ENCODE measurements around the gene SDF2L1. TPM values are rescaled to one million over a fixed set of nuclear protein-coding genes. Genes with fewer than 3 reads are reported as not detected.

SDF2L1 gene
- polyA plus RNA-seq, 3 donors, result 31.7 to 46.2 (median 44.7) TPM

DNA sequence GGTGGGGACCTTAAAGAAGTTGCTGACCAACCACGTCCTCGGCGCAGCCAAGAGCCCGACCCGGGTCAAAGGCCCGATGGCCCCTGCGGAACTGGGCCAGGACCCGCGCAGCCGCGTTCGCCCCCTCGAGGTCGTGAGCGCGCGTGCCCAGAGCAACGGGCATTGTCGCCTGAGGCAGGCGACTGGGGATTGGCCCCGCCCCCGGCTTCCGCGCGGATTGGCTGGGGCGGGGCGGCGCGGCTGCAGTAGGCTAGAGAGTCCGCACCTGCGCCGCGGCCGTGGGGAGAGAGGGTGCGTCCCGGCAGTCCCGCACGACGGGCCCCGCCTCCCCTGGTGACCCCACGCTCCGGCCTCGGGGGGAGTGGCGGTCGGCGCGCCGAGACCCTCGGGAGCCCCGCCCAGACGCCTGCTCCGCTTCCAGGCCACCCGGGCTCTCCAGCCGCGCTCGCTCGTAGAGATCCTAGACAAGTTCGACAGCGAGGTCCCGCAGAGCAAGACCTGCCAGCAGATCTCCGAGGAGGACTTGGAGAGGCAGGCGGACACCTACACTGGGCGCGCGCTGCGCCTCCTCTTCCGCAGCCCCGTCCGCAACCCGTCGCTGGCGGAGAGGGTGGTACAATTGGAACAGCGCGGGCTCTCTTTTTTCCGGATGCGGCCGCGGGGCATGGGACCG is 15.4 kb downstream of the SDF2L1 start:
- under 1% methylated on average over 78 of the region's 79 CpGs for WGBS (ENCODE audit: insufficient coverage)
- intact Hi-C loops (cut with micrococcal nuclease), result loop anchor here in 1 of 2 donors (10.0 kb wide), 1 partner anchor 277 kb away; no protein-coding TSS in a partner anchor

GRCh38 chr22:21659864-21660525 is 17.9 kb downstream of the SDF2L1 start:
- H2AFZ ChIP-seq (ENCODE audit: insufficient read depth, low read depth, low read length, poor library complexity, severe bottlenecking), result no peak overlapping the region
- no peak overlapping the region for H3K4me3 ChIP-seq (replicated peaks in 1 of 3; ENCODE audit: low read depth in 2 of 3, low read length in 3 of 3)
- DNase-seq, result no peak
- TF ChIP-seq, protein P1, sequence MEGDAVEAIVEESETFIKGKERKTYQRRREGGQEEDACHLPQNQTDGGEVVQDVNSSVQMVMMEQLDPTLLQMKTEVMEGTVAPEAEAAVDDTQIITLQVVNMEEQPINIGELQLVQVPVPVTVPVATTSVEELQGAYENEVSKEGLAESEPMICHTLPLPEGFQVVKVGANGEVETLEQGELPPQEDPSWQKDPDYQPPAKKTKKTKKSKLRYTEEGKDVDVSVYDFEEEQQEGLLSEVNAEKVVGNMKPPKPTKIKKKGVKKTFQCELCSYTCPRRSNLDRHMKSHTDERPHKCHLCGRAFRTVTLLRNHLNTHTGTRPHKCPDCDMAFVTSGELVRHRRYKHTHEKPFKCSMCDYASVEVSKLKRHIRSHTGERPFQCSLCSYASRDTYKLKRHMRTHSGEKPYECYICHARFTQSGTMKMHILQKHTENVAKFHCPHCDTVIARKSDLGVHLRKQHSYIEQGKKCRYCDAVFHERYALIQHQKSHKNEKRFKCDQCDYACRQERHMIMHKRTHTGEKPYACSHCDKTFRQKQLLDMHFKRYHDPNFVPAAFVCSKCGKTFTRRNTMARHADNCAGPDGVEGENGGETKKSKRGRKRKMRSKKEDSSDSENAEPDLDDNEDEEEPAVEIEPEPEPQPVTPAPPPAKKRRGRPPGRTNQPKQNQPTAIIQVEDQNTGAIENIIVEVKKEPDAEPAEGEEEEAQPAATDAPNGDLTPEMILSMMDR (IDR thresholded peaks at IDR 0.05), result no peak
- H3K4me2 ChIP-seq (replicated peaks; ENCODE audit: extremely low read depth, low read length, poor library complexity, severe bottlenecking), result no peak overlapping the region
- Mint-ChIP-seq H3K36me3 (no peaks in the 10 kb centered on the region), H3K27me3 (ENCODE audit: low read depth in 3 of 3) (peaks cover 6 to 10% (median 7%) of the 10 kb centered on the region in 3 donors), H3K4me1 (peaks cover 20% of the 10 kb centered on the region), H3K27ac (no peak overlapping the region), H3K4me3 (no peak overlapping the region), H3K9me3 (peaks cover 0 to 5% (median 0%) of the 10 kb centered on the region in 7 donors)
- no peaks in the 10 kb centered on the region for H4K20me1 ChIP-seq (ENCODE audit: insufficient read depth, low read length)
- no peak overlapping the region for H3K9ac ChIP-seq (ENCODE audit: insufficient read depth, low read length, poor library complexity, severe bottlenecking)
- WGBS (ENCODE audit: insufficient coverage), result 82% methylated on average over 6 of the region's 7 CpGs
- H3K79me2 ChIP-seq (ENCODE audit: insufficient read depth, low read length), result no peaks in the 10 kb centered on the region
- intact Hi-C loops (cut with micrococcal nuclease), result loop anchor here in 1 of 2 donors (10.0 kb wide), 1 partner anchor 275 kb away; no protein-coding TSS in a partner anchor
- no peak overlapping the region for H3K27ac ChIP-seq (ENCODE audit: low read depth in 1 of 2, low read length in 2 of 2)
- no peaks in the 10 kb centered on the region for H3K36me3 ChIP-seq (replicated peaks in 1 of 2; ENCODE audit: control insufficient read depth in 1 of 2, insufficient read depth in 2 of 2, low read length in 2 of 2)
- peaks cover 0 to 3% of the 10 kb centered on the region in 2 donors for H3K27me3 ChIP-seq (ENCODE audit: control insufficient read depth in 2 of 2, insufficient read depth in 2 of 2, low read length in 2 of 2)
- no peaks in the 10 kb centered on the region for H3K9me3 ChIP-seq (replicated peaks in 1 of 2; ENCODE audit: control insufficient read depth in 1 of 2, insufficient read depth in 1 of 2, low read length in 2 of 2)
- peaks cover 14 to 21% of the 10 kb centered on the region in 2 donors for H3K4me1 ChIP-seq (ENCODE audit: control insufficient read depth in 1 of 2, insufficient read depth in 2 of 2, low read length in 2 of 2)

More for the DNA sequence above, 15.4 kb downstream of the SDF2L1 start:
- Histone ChIP-seq H3K79me2 (ENCODE audit: insufficient read depth, low read length) (no peaks in the 10 kb centered on the region), H3K27me3 (ENCODE audit: control insufficient read depth in 2 of 2, insufficient read depth in 2 of 2, low read length in 2 of 2) (peaks cover 0 to 3% of the 10 kb centered on the region in 2 donors), H3K4me3 (replicated peaks in 1 of 3; ENCODE audit: low read depth in 2 of 3, low read length in 3 of 3) (peak overlapping the region; percentile 27 to 81 (median 64)), H3K9me3 (replicated peaks in 1 of 2; ENCODE audit: control insufficient read depth in 1 of 2, insufficient read depth in 1 of 2, low read length in 2 of 2) (no peaks in the 10 kb centered on the region), H3K27ac (ENCODE audit: low read depth in 1 of 2, low read length in 2 of 2) (no peak overlapping the region), H3K4me1 (ENCODE audit: control insufficient read depth in 1 of 2, insufficient read depth in 2 of 2, low read length in 2 of 2) (peaks cover 18 to 30% of the 10 kb centered on the region in 2 donors), H3K4me2 (replicated peaks; ENCODE audit: extremely low read depth, low read length, poor library complexity, severe bottlenecking) (peak overlapping the region; percentile 97), H4K20me1 (ENCODE audit: insufficient read depth, low read length) (no peaks in the 10 kb centered on the region), H3K9ac (ENCODE audit: insufficient read depth, low read length, poor library complexity, severe bottlenecking) (peak overlapping the region; percentile 46), H3K36me3 (replicated peaks in 1 of 2; ENCODE audit: control insufficient read depth in 1 of 2, insufficient read depth in 2 of 2, low read length in 2 of 2) (no peaks in the 10 kb centered on the region), H2AFZ (ENCODE audit: insufficient read depth, low read depth, low read length, poor library complexity, severe bottlenecking) (peak overlapping the region; percentile 98)
- DNase-seq, result peak; percentile 61 to 82 (median 74)
- H3K9me3 Mint-ChIP-seq, result peaks cover 0 to 5% (median 0%) of the 10 kb centered on the region in 7 donors
- peak overlapping the region; percentile 88 to 92 for H3K4me3 Mint-ChIP-seq
- no peaks in the 10 kb centered on the region for H3K36me3 Mint-ChIP-seq
- TF ChIP-seq, protein P1 (IDR thresholded peaks at IDR 0.05), result peak; percentile 49
- peaks cover 22% of the 10 kb centered on the region for H3K4me1 Mint-ChIP-seq
- H3K27me3 Mint-ChIP-seq (ENCODE audit: low read depth in 3 of 3), result peaks cover 6 to 10% (median 7%) of the 10 kb centered on the region in 3 donors
- peak overlapping the region in 1 of 7 donors; percentile 50 for H3K27ac Mint-ChIP-seq

Measured in CD14-positive monocyte (primary cell).